NCI-H1417 treated with DMSO at 0.1 percent for 48 hours (cell line): ENCODE results near the gene GALNT6.
"Not testable (repeated sequence)": the region's sequence is repeated elsewhere in the genome, so short reads cannot be mapped to it uniquely, and the experiment has no call there.

Experiments
- DNase-seq: peaks from one replicate; lab custom pipeline; 2025; lab: John Stamatoyannopoulos, UW

Gene GALNT6

GRCh38 chr12:51351913-51352532, 39.2 kb downstream of the GALNT6 start:
- DNase-seq: no peak

GRCh38 chr12:51349026-51349425, 42.2 kb downstream of the GALNT6 start:
- no peak for DNase-seq

GRCh38 chr12:51348116-51348515, 43.1 kb downstream of the GALNT6 start:
- no peak for DNase-seq

- DNase-seq: no peak
Measured at GRCh38 chr12:51346581-51346980, 44.6 kb downstream of the GALNT6 start, which contains the start of gene CELA1. Gene CELA1, minus strand, starts transcription at chr12:51346679. Its CDS starts 41 bp downstream, at chr12:51346638.

GRCh38 chr12:51345681-51346080, 45.5 kb downstream of the GALNT6 start:
- DNase-seq: no peak

GRCh38 chr12:51343201-51343600, 48.0 kb downstream of the GALNT6 start:
- DNase-seq: no peak

- DNase-seq: no peak
Measured at GRCh38 chr12:51342416-51342815, 48.8 kb downstream of the GALNT6 start.

- DNase-seq: peak; percentile 45
Measured at GRCh38 chr12:51341251-51342007, 49.8 kb downstream of the GALNT6 start.

GRCh38 chr12:51339750-51340149, 51.5 kb downstream of the GALNT6 start:
- no peak for DNase-seq

- DNase-seq: not testable (repeated sequence)
Measured at GRCh38 chr12:51337336-51337735, 53.9 kb downstream of the GALNT6 start.

- DNase-seq: no peak
Measured at GRCh38 chr12:51335931-51336330, 55.3 kb downstream of the GALNT6 start.

GRCh38 chr12:51334764-51335163, 56.4 kb downstream of the GALNT6 start:
- no peak for DNase-seq

GRCh38 chr12:51333536-51333935, 57.7 kb downstream of the GALNT6 start:
- no peak for DNase-seq

- no peak for DNase-seq
Measured at GRCh38 chr12:51330186-51330585, 61.0 kb downstream of the GALNT6 start.

GRCh38 chr12:51329742-51330141, 61.5 kb downstream of the GALNT6 start:
- no peak for DNase-seq

- DNase-seq: no peak
Measured at GRCh38 chr12:51328587-51328986, 62.6 kb downstream of the GALNT6 start.

- no peak for DNase-seq
Measured at GRCh38 chr12:51326698-51327439, 64.3 kb downstream of the GALNT6 start.

GRCh38 chr12:51324953-51325352, 66.3 kb downstream of the GALNT6 start:
- no peak for DNase-seq

GRCh38 chr12:51323966-51324895, 67.0 kb downstream of the GALNT6 start, which contains the start of gene BIN2:
Gene BIN2, minus strand, starts transcription at chr12:51324174. Its CDS starts 72 bp downstream, at chr12:51324102.
- no peak for DNase-seq

GRCh38 chr12:51323317-51323960, 67.8 kb downstream of the GALNT6 start:
- DNase-seq: no peak

- no peak for DNase-seq
Measured at GRCh38 chr12:51322452-51322851, 68.8 kb downstream of the GALNT6 start.
